GM12875 (cell line): ENCODE measurements around the gene GRWD1.

Experiments
- H3K4me3 ChIP-seq: one replicate; pipeline ENCODE4 v1.5.1; 2011; ENCODE audit warnings: low read depth, low read length, control low read depth
- TF ChIP-seq, protein P1 (sequence below): IDR thresholded peaks from 2 replicates; pipeline ENCODE4 v1.5.1; 2011; ENCODE audit warnings: low read depth, mild to moderate bottlenecking, control low read depth, inconsistent platforms, low read length, moderate library complexity, borderline replicate concordance; ENCODE audit not compliant: insufficient read depth

GRWD1 gene

DNA sequence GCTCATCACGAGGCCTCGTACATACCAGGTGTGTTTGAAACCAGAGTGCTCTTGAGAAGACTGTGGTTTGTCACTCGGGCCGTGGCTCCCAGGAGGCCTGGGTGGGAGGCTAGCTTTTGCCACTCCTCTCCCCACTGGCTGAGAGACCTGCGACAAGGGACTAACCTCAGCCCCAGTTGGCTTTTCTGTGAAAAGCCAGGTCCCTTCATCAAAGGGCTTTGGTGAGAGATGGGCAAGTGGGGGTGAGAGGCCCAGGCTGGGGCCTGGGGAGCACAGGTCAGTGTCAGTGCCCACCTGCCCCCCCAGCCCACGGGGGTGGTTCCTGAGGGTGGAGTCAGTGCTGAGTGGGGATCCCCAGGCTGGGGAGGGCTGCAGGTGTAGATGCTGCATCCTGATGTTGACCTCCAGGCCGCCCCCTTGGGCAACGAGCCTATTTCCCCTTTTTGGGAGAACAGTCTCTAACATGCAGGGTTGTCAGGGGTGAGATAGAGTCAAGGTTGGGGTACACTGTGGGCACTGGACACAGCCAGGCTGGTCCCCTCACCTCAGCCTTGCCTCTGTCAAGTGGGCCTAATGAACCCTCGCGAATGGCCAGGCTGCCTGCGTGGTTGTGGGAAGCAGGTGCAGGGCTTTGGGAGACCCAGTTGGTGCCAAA, 10.3 kb downstream of the GRWD1 start:
- TF ChIP-seq, protein P1, sequence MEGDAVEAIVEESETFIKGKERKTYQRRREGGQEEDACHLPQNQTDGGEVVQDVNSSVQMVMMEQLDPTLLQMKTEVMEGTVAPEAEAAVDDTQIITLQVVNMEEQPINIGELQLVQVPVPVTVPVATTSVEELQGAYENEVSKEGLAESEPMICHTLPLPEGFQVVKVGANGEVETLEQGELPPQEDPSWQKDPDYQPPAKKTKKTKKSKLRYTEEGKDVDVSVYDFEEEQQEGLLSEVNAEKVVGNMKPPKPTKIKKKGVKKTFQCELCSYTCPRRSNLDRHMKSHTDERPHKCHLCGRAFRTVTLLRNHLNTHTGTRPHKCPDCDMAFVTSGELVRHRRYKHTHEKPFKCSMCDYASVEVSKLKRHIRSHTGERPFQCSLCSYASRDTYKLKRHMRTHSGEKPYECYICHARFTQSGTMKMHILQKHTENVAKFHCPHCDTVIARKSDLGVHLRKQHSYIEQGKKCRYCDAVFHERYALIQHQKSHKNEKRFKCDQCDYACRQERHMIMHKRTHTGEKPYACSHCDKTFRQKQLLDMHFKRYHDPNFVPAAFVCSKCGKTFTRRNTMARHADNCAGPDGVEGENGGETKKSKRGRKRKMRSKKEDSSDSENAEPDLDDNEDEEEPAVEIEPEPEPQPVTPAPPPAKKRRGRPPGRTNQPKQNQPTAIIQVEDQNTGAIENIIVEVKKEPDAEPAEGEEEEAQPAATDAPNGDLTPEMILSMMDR: no peak
- no peak overlapping the region for H3K4me3 ChIP-seq

DNA sequence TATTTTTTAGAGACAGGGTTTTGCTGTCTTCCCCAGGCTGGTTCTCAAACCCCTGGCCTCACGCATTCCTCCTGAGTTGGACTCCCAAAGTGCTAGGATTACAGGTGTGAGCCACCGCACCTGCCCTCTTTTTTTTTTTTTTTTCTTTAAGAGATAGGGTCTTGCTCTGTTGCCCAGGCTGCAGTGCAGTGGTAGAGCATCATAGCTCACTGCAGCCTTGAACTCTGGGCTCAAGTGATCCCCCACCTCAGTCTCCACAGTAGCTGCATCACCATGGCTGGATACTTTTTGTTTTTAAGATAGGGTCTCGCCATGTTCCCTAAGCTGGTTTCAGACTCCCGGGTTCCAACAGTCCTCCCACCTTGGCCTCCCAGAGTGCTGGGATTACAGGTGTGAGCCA, 11.1 kb downstream of the GRWD1 start:
- TF ChIP-seq, protein P1: no peak
- H3K4me3 ChIP-seq: no peak overlapping the region

DNA sequence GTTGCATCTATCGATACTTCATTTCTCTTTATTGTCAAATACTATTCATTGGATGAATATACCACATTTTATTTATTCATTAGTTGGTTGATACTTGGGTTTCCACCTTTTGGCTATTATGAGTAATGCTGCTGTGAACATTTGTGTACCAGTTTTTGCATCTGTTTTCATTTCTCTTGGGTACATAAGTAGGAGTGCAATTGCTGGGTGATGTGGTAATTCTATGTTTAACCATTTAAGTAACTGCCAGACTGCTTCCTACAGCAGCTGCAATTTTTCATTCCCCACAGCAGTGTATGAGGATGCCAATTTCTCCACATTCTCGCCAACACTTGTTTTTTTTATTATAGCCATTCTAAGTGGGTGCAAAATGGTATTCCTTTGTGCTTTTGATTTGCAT, 12.2 kb downstream of the GRWD1 start:
- TF ChIP-seq, protein P1: no peak

DNA sequence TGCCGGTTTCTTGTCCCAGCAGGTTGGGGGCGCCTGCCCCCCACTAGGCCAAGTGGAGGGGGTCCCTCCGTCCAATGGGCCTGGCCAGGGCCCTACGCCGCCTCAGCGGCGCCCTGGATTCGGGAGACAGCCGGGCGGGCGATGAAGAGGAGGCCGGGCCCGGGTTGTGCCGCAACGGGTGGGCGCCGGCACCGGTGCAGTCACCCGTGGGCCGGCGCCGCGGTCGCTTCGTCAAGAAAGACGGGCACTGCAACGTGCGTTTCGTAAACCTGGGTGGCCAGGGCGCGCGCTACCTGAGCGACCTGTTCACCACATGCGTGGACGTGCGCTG, 15.8 kb downstream of the GRWD1 start:
- TF ChIP-seq, protein P1: no peak
- H3K4me3 ChIP-seq: no peak overlapping the region

More for the DNA sequence above, 12.2 kb downstream of the GRWD1 start:
- H3K4me3 ChIP-seq: no peak overlapping the region

DNA sequence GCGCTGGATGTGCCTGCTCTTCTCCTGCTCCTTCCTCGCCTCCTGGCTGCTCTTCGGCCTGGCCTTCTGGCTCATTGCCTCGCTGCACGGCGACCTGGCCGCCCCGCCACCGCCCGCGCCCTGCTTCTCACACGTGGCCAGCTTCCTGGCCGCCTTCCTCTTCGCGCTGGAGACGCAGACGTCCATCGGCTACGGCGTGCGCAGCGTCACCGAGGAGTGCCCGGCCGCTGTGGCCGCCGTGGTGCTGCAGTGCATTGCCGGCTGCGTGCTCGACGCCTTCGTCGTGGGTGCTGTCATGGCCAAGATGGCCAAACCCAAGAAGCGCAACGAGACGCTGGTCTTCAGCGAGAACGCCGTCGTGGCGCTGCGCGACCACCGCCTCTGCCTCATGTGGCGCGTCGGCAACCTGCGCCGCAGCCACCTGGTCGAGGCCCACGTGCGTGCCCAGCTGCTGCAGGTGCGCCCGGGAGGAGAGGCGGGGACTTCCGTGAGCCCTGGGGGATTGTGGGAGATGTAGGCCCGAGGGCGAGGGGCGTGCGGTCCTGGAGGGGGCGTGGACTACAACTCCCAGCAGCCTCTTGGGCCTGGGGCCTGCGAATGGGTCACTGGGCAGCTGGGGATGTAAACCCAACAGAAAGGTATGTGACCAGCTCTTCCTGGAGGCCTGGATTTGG, 16.3 kb downstream of the GRWD1 start:
- no peak overlapping the region for H3K4me3 ChIP-seq
- TF ChIP-seq, protein P1: no peak

DNA sequence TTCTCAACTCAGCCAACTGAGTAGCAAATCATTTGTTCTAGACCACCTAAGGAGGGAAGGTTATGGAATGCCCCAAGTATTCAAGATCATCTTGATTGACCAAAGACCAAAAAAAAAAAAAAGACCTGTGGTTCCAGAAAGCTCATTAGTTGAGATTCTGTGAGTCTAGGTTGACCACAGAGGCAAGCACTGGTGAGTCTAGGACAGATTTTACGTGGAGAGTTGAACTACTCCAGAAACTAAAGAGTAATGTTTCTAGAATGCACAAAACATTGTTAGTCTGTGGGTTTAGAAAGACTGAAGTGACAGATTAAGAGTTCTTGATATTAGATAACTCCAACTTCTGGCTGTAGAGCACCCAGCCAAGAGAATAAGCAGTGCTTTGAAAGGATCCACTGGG, 19.4 kb downstream of the GRWD1 start:
- TF ChIP-seq, protein P1: no peak
- no peak overlapping the region for H3K4me3 ChIP-seq
